CD4-positive, alpha-beta memory T cell (primary cell): Measurements from ENCODE around the gene PDE4D. TPM values are rescaled to one million over a fixed set of nuclear protein-coding genes. Genes with fewer than 3 reads are reported as not detected.
A peak's percentile ranks its signal among the peaks of the same experiment; 100 is the strongest.

Experiments
- CTCF ChIA-PET: fragments of 350-600 bp; sonication (Branson Sonifier 250); formaldehyde crosslinking; loops from one replicate; lab custom pipeline; 2021; ENCODE audit warnings: inconsistent platforms; ENCODE audit not compliant: partially characterized antibody; lab: Charles Lee
- POLR2A ChIA-PET: fragments of 350-600 bp; sonication (Branson Sonifier 250); formaldehyde crosslinking; loops from one replicate; lab custom pipeline; 2021; ENCODE audit not compliant: partially characterized antibody; lab: Charles Lee
- DNase-seq, 5 donors: peaks; one replicate each; pipeline versions ENCODE4 v3.0.0 to v3.0.0-alpha.2; 2020 to 2022; ENCODE audit warnings: mixed read lengths in 1 of 5
- H3K27ac ChIP-seq: one replicate; pipeline ENCODE4 v1.7.0; 2013; ENCODE audit warnings: low read depth, low read length
- H3K27me3 ChIP-seq: 2 replicates; pipeline ENCODE4 v1.7.0; 2013; ENCODE audit warnings: mild to moderate bottlenecking, low read length, moderate library complexity; ENCODE audit not compliant: insufficient read depth
- H3K36me3 ChIP-seq: 2 replicates; pipeline ENCODE4 v1.7.0; 2013; ENCODE audit warnings: mild to moderate bottlenecking, low read length, moderate library complexity; ENCODE audit not compliant: insufficient read depth
- H3K4me1 ChIP-seq: 2 replicates; pipeline ENCODE4 v1.7.0; 2013; ENCODE audit warnings: mild to moderate bottlenecking, low read length, moderate library complexity; ENCODE audit not compliant: insufficient read depth
- H3K4me3 ChIP-seq, 2 donors: one replicate each; pipeline ENCODE4 v1.7.0; 2013; ENCODE audit warnings: low read length in 2 of 2, mild to moderate bottlenecking in 1 of 2
- H3K9me3 ChIP-seq, 2 donors: one replicate each; pipeline ENCODE4 v1.7.0; 2013; ENCODE audit warnings: low read length in 2 of 2, control low read depth in 1 of 2; ENCODE audit not compliant: control insufficient read depth in 1 of 2
- H3K27ac Mint-ChIP-seq, 7 donors: one replicate each; pipeline ENCODE4 v1.8.0; 2020 to 2021; ENCODE audit warnings: mixed read lengths in 7 of 7, mild to moderate bottlenecking in 6 of 7, inconsistent platforms in 3 of 7, moderate library complexity in 3 of 7
- H3K27me3 Mint-ChIP-seq, 2 donors: one replicate each; pipeline ENCODE4 v1.8.0; 2020 to 2021; ENCODE audit warnings: mixed read lengths in 2 of 2
- H3K36me3 Mint-ChIP-seq, 2 donors: one replicate each; pipeline ENCODE4 v1.8.0; 2020 to 2021; ENCODE audit warnings: mixed read lengths in 2 of 2, inconsistent platforms in 1 of 2, mild to moderate bottlenecking in 1 of 2
- H3K4me1 Mint-ChIP-seq, 4 donors: one replicate each; pipeline ENCODE4 v1.8.0; 2020 to 2021; ENCODE audit warnings: mixed read lengths in 4 of 4, mild to moderate bottlenecking in 1 of 4
- H3K4me3 Mint-ChIP-seq, 8 donors: one replicate each; pipeline ENCODE4 v1.8.0; 2020 to 2021; ENCODE audit warnings: mixed read lengths in 8 of 8, mild to moderate bottlenecking in 7 of 8, moderate library complexity in 6 of 8, inconsistent platforms in 3 of 8
- H3K9me3 Mint-ChIP-seq, 8 donors: one replicate each; pipeline ENCODE4 v1.8.0; 2020 to 2021; ENCODE audit warnings: mixed read lengths in 8 of 8, mild to moderate bottlenecking in 5 of 8, inconsistent platforms in 3 of 8, moderate library complexity in 1 of 8
- intact Hi-C: fragments of 100-400 bp; cut with micrococcal nuclease; formaldehyde crosslinking; loops from one replicate; pipeline ENCODE4 v1.15.1; 2023
- polyA plus RNA-seq, 2 donors: library from polyadenylated mRNA; unstranded; fragments of 300-500 nt; fragmentation: Illumina TruSeq; gene quantifications; one replicate each; pipeline ENCODE4 v1.2.3, GENCODE V29; 2021
- total RNA-seq, 2 experiments: library from RNA; stranded (reverse); gene quantifications; one replicate each; pipeline ENCODE4 v1.2.3, GENCODE V29; 2021

PDE4D gene
- total and polyA plus RNA-seq, 4 experiments from 2014 or later, result 12.3 to 49.7 (median 30.3) TPM

DNA sequence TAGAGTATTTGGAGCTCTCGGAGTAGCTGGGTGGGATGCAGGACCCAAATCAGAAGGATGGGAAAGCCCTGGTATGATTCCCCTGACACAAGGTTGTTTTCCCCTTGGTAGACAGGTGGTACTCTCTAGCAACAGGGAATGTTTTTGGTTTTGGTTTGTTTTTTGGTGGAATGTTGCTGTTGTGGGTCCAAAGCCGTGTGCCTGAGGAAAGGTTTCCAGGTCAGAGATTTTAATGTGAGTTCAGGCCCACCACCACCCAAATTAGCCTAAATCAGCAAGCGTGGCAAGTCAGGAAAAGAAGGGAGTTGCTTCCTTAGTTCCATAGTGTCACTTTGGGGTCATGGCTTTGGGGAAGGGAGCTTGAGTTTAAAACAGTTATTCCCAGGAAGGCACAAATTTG, 925.2 kb downstream of the PDE4D start:
- Histone ChIP-seq H3K27me3 (no peaks in the 10 kb centered on the region), H3K36me3 (no peaks in the 10 kb centered on the region), H3K9me3 (no peaks in the 10 kb centered on the region), H3K4me1 (no peaks in the 10 kb centered on the region), H3K27ac (no peak overlapping the region), H3K4me3 (no peak overlapping the region)
- intact Hi-C loops, result no loop called here
- H3K27me3 Mint-ChIP-seq, result no peaks in the 10 kb centered on the region
- ChIA-PET POLR2A (no interaction called here), CTCF (interaction anchor here (1.2 to 2.9 kb wide), 2 partner anchors 75 to 205 kb away, joined by 5 to 18 read pairs; no protein-coding TSS in a partner anchor)
- H3K4me1 Mint-ChIP-seq, result peaks cover 0 to 2% (median 0%) of the 10 kb centered on the region in 4 donors
- H3K4me3 Mint-ChIP-seq, result peak overlapping the region in 1 of 8 donors; percentile 19
- H3K36me3 Mint-ChIP-seq, result peaks cover 6% of the 10 kb centered on the region in 2 donors
- peaks cover 0 to 2% (median 0%) of the 10 kb centered on the region in 8 donors for H3K9me3 Mint-ChIP-seq
- no peak for DNase-seq
- peak overlapping the region in 2 of 7 donors; percentile 19 to 58 for H3K27ac Mint-ChIP-seq

DNA sequence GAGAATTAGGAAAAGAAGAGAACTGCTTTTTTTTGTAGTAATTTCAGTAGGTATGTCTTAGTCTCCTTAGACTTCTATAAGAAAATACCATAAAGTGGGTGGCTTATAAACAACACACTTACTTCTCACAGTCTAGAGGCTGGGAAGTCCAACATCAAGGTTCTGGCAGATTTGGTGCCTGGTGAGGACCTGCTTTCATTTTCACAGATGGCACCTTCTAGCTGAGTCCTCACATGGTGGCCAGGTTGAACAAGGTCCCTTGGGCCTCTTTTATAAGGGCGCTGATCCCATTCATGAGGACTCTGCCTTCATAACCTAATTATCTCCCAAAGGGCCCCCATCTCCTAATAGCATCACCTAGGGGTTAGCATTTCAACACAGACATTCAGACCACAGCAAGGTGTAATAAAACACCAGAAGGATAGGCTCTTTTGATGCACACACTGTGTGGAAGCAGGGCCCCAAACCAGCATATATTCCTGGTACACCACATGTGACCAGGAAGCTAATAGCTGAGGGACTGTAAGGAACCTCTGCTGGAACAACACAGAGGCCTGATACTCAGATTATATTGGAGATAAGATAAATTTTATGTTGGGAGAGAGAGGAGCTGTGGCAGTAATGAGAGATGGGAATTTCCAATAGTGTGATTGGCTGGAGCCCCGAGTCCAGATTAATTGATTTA, 925.8 kb downstream of the PDE4D start:
- Mint-ChIP-seq H3K9me3 (peaks cover 0 to 2% (median 0%) of the 10 kb centered on the region in 8 donors), H3K4me1 (peaks cover 0 to 2% (median 0%) of the 10 kb centered on the region in 4 donors), H3K36me3 (no peaks in the 10 kb centered on the region), H3K27ac (peak overlapping the region in 2 of 7 donors; percentile 10 to 58), H3K27me3 (no peaks in the 10 kb centered on the region), H3K4me3 (no peak overlapping the region)
- ChIA-PET POLR2A (no interaction called here), CTCF (no interaction called here)
- Histone ChIP-seq H3K36me3 (no peaks in the 10 kb centered on the region), H3K27me3 (no peaks in the 10 kb centered on the region), H3K27ac (no peak overlapping the region), H3K4me3 (no peak overlapping the region), H3K9me3 (no peaks in the 10 kb centered on the region), H3K4me1 (no peaks in the 10 kb centered on the region)
- intact Hi-C loops, result no loop called here
- no peak for DNase-seq

DNA sequence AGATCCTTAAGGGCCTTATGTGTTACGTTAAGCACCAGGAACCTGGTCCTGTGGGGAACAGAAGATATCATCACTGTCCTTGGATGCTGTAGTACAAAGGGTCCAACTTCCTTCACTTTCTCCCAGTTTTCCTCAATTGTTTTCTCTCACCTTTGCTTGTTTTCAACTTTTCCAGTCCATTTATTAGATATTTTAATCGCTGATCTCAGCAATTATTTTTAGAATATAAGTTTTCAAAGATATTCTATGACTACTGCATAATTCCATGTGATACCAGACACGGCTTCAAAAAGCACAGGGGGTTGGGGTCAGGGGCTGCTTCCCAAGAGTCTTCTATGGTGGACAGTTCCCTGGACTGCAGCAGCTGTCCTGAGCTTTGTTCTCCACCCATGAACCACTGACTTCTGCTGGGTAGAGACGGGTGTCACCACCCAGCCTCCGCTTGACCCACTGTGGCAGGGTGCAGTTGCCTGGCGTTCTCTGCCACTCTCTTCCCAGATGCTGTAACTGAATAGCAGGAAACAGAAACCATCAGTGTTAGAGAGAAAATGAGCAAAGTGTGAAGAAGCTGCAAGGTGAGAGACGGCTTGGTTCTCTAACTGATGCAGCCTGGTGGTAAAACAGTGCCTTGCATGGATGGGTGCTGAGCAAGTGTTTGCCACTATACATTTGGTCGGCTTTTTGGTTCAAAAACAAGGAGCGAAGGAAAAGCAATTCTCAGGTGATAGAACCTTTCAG, 927.7 kb downstream of the PDE4D start:
- POLR2A ChIA-PET, result no interaction called here
- H3K36me3 Mint-ChIP-seq, result no peaks in the 10 kb centered on the region
- H3K9me3 ChIP-seq, result no peaks in the 10 kb centered on the region
- H3K4me1 Mint-ChIP-seq, result peaks cover 0 to 2% (median 0%) of the 10 kb centered on the region in 4 donors
- H3K9me3 Mint-ChIP-seq, result peaks cover 0 to 4% (median 0%) of the 10 kb centered on the region in 8 donors
- H3K27me3 ChIP-seq, result no peaks in the 10 kb centered on the region
- H3K36me3 ChIP-seq, result no peaks in the 10 kb centered on the region
- H3K27ac ChIP-seq, result no peak overlapping the region
- H3K4me3 Mint-ChIP-seq, result no peak overlapping the region
- DNase-seq, result no peak
- no peak overlapping the region for H3K4me3 ChIP-seq
- intact Hi-C loops, result no loop called here
- CTCF ChIA-PET, result interaction anchor here (1.1 kb wide), 1 partner anchor 78 kb away, joined by 3 read pairs; no protein-coding TSS in a partner anchor
- no peak overlapping the region for H3K27ac Mint-ChIP-seq
- H3K27me3 Mint-ChIP-seq, result peaks cover 0 to under 1% of the 10 kb centered on the region in 2 donors
- no peaks in the 10 kb centered on the region for H3K4me1 ChIP-seq

DNA sequence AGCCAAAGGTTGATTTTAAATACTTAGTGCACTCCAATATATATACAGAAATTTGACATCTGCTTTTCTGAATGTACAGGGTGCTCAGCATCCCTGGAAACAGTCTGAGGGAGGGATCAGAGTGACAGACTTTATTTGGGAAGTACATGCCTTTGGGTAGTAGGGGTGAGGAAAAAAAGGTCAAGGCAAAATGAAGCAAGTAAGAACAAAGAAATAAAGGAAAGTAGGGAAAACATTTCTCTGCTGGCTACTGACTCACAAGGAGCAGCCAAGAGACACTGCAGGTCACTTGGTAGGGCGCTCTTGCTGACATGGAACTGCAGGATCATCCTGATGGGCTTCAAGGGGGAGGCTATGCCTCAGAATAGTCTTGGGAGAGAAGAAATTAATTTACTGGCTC, 929.7 kb downstream of the PDE4D start:
- Histone ChIP-seq H3K4me3 (no peak overlapping the region), H3K36me3 (no peaks in the 10 kb centered on the region), H3K4me1 (no peaks in the 10 kb centered on the region), H3K27ac (no peak overlapping the region), H3K9me3 (no peaks in the 10 kb centered on the region), H3K27me3 (no peaks in the 10 kb centered on the region)
- H3K4me1 Mint-ChIP-seq, result peaks cover 0 to 2% (median 0%) of the 10 kb centered on the region in 4 donors
- intact Hi-C loops, result no loop called here
- H3K27ac Mint-ChIP-seq, result no peak overlapping the region
- peaks cover 0 to 2% of the 10 kb centered on the region in 2 donors for H3K27me3 Mint-ChIP-seq
- no peaks in the 10 kb centered on the region for H3K36me3 Mint-ChIP-seq
- CTCF ChIA-PET, result no interaction called here
- POLR2A ChIA-PET, result no interaction called here
- no peak overlapping the region for H3K4me3 Mint-ChIP-seq
- peaks cover 0 to 4% (median 0%) of the 10 kb centered on the region in 8 donors for H3K9me3 Mint-ChIP-seq
- DNase-seq, result no peak

DNA sequence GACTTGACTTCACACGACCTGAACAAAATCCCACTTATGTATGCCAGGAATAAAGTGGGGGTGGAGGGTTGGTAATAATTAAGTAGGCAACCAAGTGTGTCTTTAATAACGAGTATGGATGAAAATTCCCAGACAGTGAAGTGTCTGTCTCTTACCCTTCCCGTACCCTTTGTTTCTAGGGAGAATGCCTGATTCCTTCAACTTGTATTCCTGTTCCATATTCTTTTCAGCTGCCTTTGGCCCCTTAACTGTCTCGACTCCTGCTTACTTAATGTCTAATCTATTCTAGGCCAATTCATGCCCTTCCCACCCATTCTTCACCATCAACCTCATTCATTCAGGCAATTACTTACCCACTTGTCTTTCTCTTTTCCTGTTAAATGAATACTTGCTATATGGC, 930.2 kb downstream of the PDE4D start:
- ChIA-PET CTCF (no interaction called here), POLR2A (no interaction called here)
- Histone ChIP-seq H3K36me3 (no peaks in the 10 kb centered on the region), H3K4me1 (no peaks in the 10 kb centered on the region), H3K27ac (no peak overlapping the region), H3K9me3 (no peaks in the 10 kb centered on the region), H3K27me3 (no peaks in the 10 kb centered on the region), H3K4me3 (no peak overlapping the region)
- DNase-seq, result no peak
- peaks cover 0 to 2% of the 10 kb centered on the region in 2 donors for H3K27me3 Mint-ChIP-seq
- intact Hi-C loops, result no loop called here
- no peak overlapping the region for H3K27ac Mint-ChIP-seq
- peaks cover 0 to 4% (median 0%) of the 10 kb centered on the region in 8 donors for H3K9me3 Mint-ChIP-seq
- no peak overlapping the region for H3K4me3 Mint-ChIP-seq
- H3K36me3 Mint-ChIP-seq, result no peaks in the 10 kb centered on the region
- H3K4me1 Mint-ChIP-seq, result peaks cover 0 to 2% (median 0%) of the 10 kb centered on the region in 4 donors

DNA sequence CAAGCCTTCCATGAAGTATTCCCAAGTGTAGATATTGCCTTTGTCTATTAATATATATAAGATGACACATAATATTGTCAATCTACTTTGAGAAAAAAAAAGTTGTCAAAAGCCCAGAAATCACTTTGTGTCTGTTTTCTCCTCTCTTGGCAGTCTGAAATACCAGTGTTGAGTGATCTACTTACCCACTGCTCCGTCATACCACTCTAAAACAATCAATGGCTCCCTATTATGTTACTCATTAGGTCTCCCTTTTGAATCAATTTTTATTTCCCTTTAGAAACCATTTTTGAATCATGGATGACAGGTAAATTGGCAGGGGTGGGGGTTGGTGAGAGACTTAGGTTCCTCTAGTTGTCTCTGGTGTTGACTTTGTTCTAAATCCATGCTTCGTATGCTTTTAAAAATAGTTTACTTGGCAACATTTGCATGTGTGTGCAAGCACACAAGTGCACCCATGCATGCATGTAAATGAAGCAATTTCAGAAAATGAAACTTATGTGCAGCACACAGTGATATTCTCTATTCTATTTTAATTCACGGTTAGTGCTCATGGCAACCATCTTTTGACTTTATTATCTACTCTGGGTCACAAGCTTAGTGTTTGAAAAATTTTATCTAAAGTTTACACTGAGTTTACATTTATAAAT, 931.8 kb downstream of the PDE4D start:
- no peak for DNase-seq
- Mint-ChIP-seq H3K4me3 (no peak overlapping the region), H3K9me3 (peaks cover 0 to 4% (median 0%) of the 10 kb centered on the region in 8 donors), H3K36me3 (no peaks in the 10 kb centered on the region), H3K4me1 (no peaks in the 10 kb centered on the region), H3K27me3 (peaks cover 0 to 2% of the 10 kb centered on the region in 2 donors), H3K27ac (no peak overlapping the region)
- Histone ChIP-seq H3K27me3 (no peaks in the 10 kb centered on the region), H3K4me3 (no peak overlapping the region), H3K27ac (no peak overlapping the region), H3K36me3 (no peaks in the 10 kb centered on the region), H3K4me1 (no peaks in the 10 kb centered on the region), H3K9me3 (no peaks in the 10 kb centered on the region)
- ChIA-PET POLR2A (no interaction called here), CTCF (no interaction called here)
- intact Hi-C loops, result no loop called here

DNA sequence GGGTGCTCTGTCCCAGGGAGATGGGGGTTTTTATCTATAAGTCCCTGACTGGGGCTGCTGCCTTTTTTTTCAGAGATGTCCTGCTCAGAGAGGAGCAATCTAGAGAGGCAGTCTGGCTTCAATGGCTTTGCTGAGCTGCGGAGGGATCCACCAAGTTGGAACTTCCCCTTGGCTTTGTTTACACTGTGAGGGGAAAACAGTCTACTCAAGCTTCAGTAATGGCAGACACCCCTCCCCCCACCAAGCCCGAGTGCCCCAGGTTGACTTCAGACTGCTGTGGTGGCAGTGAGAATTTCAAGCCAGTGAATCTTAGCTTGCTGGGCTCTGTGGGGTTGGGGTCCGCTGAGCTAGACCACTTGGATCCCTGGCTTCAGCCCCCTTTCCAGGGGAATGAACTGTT, 934.8 kb downstream of the PDE4D start:
- H3K4me3 Mint-ChIP-seq, result no peak overlapping the region
- no peaks in the 10 kb centered on the region for H3K4me1 Mint-ChIP-seq
- Histone ChIP-seq H3K9me3 (no peaks in the 10 kb centered on the region), H3K27ac (no peak overlapping the region), H3K4me1 (no peaks in the 10 kb centered on the region), H3K4me3 (no peak overlapping the region), H3K27me3 (no peaks in the 10 kb centered on the region), H3K36me3 (no peaks in the 10 kb centered on the region)
- H3K36me3 Mint-ChIP-seq, result no peaks in the 10 kb centered on the region
- H3K27me3 Mint-ChIP-seq, result peaks cover 0 to 2% of the 10 kb centered on the region in 2 donors
- H3K27ac Mint-ChIP-seq, result no peak overlapping the region
- peaks cover 0 to 4% (median 0%) of the 10 kb centered on the region in 8 donors for H3K9me3 Mint-ChIP-seq
- intact Hi-C loops, result no loop called here
- ChIA-PET CTCF (no interaction called here), POLR2A (no interaction called here)
- no peak for DNase-seq
